A549 (cell line): ENCODE results near the gene GPD2.

Experiments
- CHD2 ChIP-seq: fragments of 150-350 bp; IDR thresholded peaks from 2 replicates; pipeline ENCODE4 v1.6.1; 2014; ENCODE audit warnings: low read length; ENCODE audit not compliant: partially characterized antibody
- CTCF ChIP-seq: fragments of >200 bp; sonication (Bioruptor Twin); formaldehyde crosslinking; IDR thresholded peaks from 3 replicates; pipeline ENCODE4 v1.5.1; 2016
- POLR2A ChIP-seq: IDR thresholded peaks from 2 replicates; pipeline ENCODE4 v1.6.1; 2012; ENCODE audit warnings: mild to moderate bottlenecking, low read length
- RAD21 ChIP-seq, 2 experiments: fragments of >200 bp in 1 of 2; sonication (Bioruptor Twin) in 1 of 2; formaldehyde crosslinking in 1 of 2; IDR thresholded peaks in 1 of 2; conservative IDR thresholded peaks in 1 of 2; 2 replicates in 1 of 2; 3 replicates in 1 of 2; pipeline ENCODE4 v1.6.1; 2012 to 2018; ENCODE audit warnings: inconsistent platforms in 1 of 2
- RFX5 ChIP-seq: fragments of 450-650 bp; IDR thresholded peaks from 2 replicates; pipeline ENCODE4 v1.7.1; 2014; ENCODE audit warnings: antibody characterized with exemption, mild to moderate bottlenecking, moderate library complexity
- RNF2 ChIP-seq: fragments of 200-600 bp; sonication (generic); IDR thresholded peaks from 2 replicates; pipeline ENCODE4 v1.6.1; 2016; ENCODE audit warnings: low read depth, mild to moderate bottlenecking, antibody characterized with exemption, moderate library complexity, borderline replicate concordance
- TP53 ChIP-seq: fragments of 250-450 bp; sonication (Bioruptor Pico); IDR thresholded peaks from 2 replicates; pipeline ENCODE4 v1.5.0; 2021; ENCODE audit warnings: mild to moderate bottlenecking, moderate library complexity
- ZSCAN20 ChIP-seq: fragments of 250-450 bp; sonication (Bioruptor Pico); IDR thresholded peaks from 2 replicates; pipeline ENCODE4 v1.8.0; 2022; ENCODE audit warnings: mild to moderate bottlenecking, moderate library complexity

DNA sequence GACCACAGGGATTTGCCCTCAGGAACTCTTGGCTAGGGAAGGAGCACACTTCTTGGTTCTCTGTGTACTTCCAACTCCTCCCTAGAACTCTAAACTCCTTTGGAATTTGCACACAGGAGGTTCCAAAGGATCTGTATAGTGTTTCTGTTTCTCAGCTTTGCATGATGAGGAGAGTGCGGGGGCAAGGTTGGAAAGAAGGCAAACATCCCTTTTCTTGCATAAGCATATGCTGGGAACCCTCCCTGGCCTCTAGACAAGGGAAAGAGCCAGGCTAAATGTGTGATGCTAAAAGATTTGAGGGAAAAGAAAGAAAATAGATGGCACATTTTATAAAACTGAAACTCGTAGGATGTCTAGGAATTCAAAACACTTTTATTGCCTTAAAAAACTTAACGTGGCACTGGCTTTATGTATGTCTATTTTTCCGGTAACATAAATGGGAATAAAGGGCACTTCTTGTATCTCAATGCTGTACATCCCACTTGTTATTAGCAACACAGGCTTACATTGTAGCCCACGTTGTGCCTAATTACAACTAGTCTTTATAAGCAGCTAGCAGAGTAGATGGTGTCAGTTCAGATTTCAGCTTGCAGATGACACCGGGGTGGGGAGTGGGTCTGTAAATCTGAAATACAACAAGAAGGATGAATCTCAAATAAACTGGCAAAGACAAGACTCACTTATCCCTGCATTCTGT lies 165.8 kb downstream of the GPD2 start:
- TF ChIP-seq POLR2A: no peak
- no peak for TF ChIP-seq CTCF
- TF ChIP-seq RNF2: no peak
- no peak for TF ChIP-seq RAD21 (conservative IDR thresholded peaks at IDR 0.05 in 1 of 2, IDR thresholded peaks at IDR 0.05 in 1 of 2)
- no peak for TF ChIP-seq TP53 (CRISPR knock-in tag)
- no peak for TF ChIP-seq CHD2
- TF ChIP-seq RFX5: no peak
- no peak for TF ChIP-seq ZSCAN20 (CRISPR knock-in tag)
